Measurements from ENCODE around the gene INPP5A. TPM values are rescaled to one million over a fixed set of nuclear protein-coding genes. Genes with fewer than 3 reads are reported as not detected.
A peak's percentile ranks its signal among the peaks of the same experiment; 100 is the strongest.

The INPP5A gene
- total and polyA plus RNA-seq, 2 of the 13 experiments (the other 11 are each of a cell fraction or from before 2014, with no cell fraction given), result 17.5 to 37.9 TPM

- TF ChIP-seq KDM2A (CRISPR knock-in tag; IDR thresholded peaks at IDR 0.05; ENCODE audit: borderline replicate concordance, low read depth) (peak; percentile 71; the same call in 1 of the 2 replicates), MXD3 (CRISPR knock-in tag; IDR thresholded peaks at IDR 0.05) (peak; percentile 51), ZFP36 (IDR thresholded peaks at IDR 0.05; ENCODE audit: borderline replicate concordance, low read depth, low read length, partially characterized antibody) (no peak), NFRKB (IDR thresholded peaks at IDR 0.05) (no peak), CENPT (CRISPR knock-in tag; IDR thresholded peaks at IDR 0.05; ENCODE audit: low read depth) (no peak), KAT2B (IDR thresholded peaks at IDR 0.05; ENCODE audit: borderline replicate concordance, low read depth, low read length) (no peak), POLR2G (IDR thresholded peaks at IDR 0.05; ENCODE audit: low read depth, low read length) (peak; percentile 14; the same call in 1 of the 2 replicates), POGZ (CRISPR knock-in tag; IDR thresholded peaks at IDR 0.05) (peak; percentile 39; the same call in 1 of the 2 replicates), ZBTB42 (CRISPR knock-in tag; IDR thresholded peaks at IDR 0.05) (no peak), ZKSCAN1 (IDR thresholded peaks at IDR 0.05; ENCODE audit: low read length) (no peak), ZMAT3 (CRISPR knock-in tag; conservative IDR thresholded peaks at IDR 0.05) (no peak), GABPA (IDR thresholded peaks at IDR 0.05; ENCODE audit: low read depth, low read length) (no peak), GABPA (CRISPR knock-in tag; IDR thresholded peaks at IDR 0.05; ENCODE audit: low read depth) (no peak), ZBTB8A (CRISPR knock-in tag; IDR thresholded peaks at IDR 0.05; ENCODE audit: borderline replicate concordance, low read depth) (peak; percentile 41; the same call in 1 of the 2 replicates), GATA4 (IDR thresholded peaks at IDR 0.05; ENCODE audit: borderline replicate concordance, low read depth) (peak; percentile 38; the same call in 1 of the 2 replicates), EEA1 (CRISPR knock-in tag; IDR thresholded peaks at IDR 0.05; ENCODE audit: borderline replicate concordance) (no peak), ZIK1 (CRISPR knock-in tag; IDR thresholded peaks at IDR 0.05; ENCODE audit: borderline replicate concordance, low read depth) (no peak; the same call in 1 of the 2 replicates), NFIB (CRISPR knock-in tag; IDR thresholded peaks at IDR 0.05; ENCODE audit: borderline replicate concordance) (no peak), ZMYM4 (CRISPR knock-in tag; IDR thresholded peaks at IDR 0.05) (peak; percentile 30; the same call in 1 of the 2 replicates), ELF1 (CRISPR knock-in tag; IDR thresholded peaks at IDR 0.05) (peak; percentile 71), ZNF263 (CRISPR knock-in tag; IDR thresholded peaks at IDR 0.05) (no peak), PATZ1 (CRISPR knock-in tag; IDR thresholded peaks at IDR 0.05) (peak; percentile 64), THAP9 (CRISPR knock-in tag; IDR thresholded peaks at IDR 0.05; ENCODE audit: borderline replicate concordance) (peak; percentile 30; the same call in 1 of the 2 replicates), HMG20A (CRISPR knock-in tag; IDR thresholded peaks at IDR 0.05; ENCODE audit: borderline replicate concordance) (peak; percentile 71), SIX4 (CRISPR knock-in tag; IDR thresholded peaks at IDR 0.05) (no peak), ZNF589 (CRISPR knock-in tag; conservative IDR thresholded peaks at IDR 0.05) (no peak)
Observed at GRCh38 chr10:132516771-132517725, 20.5 kb upstream of the INPP5A start (continued).

Measured in HepG2 (cell line).